Activated T-cell treated with anti-CD3 and anti-CD28 coated beads, Interleukin-2, amount 50 U/mL, for 24 hours (primary cell): ENCODE data around the gene SOX5.
"Not testable (repeated sequence)": the region's sequence is repeated elsewhere in the genome, so short reads cannot be mapped to it uniquely, and the experiment has no call there.

ENCODE experiments used
- DNase-seq: peaks from one replicate; pipeline ENCODE4 v3.0.0-alpha.2; 2020
- H3K27ac Mint-ChIP-seq: 2 replicates; pipeline ENCODE4 v1.8.0; 2020; ENCODE audit warnings: mild to moderate bottlenecking, mixed read lengths
- H3K27me3 Mint-ChIP-seq: 2 replicates; pipeline ENCODE4 v1.8.0; 2020; ENCODE audit warnings: mixed read lengths
- H3K36me3 Mint-ChIP-seq: 2 replicates; pipeline ENCODE4 v1.8.0; 2020; ENCODE audit warnings: low read depth, mixed read lengths
- H3K4me1 Mint-ChIP-seq: 2 replicates; pipeline ENCODE4 v1.8.0; 2020; ENCODE audit warnings: low read depth, mixed read lengths
- H3K4me3 Mint-ChIP-seq: 2 replicates; pipeline ENCODE4 v1.8.0; 2020; ENCODE audit warnings: mild to moderate bottlenecking, moderate library complexity, mixed read lengths
- H3K9me3 Mint-ChIP-seq: 2 replicates; pipeline ENCODE4 v1.8.0; 2020; ENCODE audit warnings: mixed read lengths

Gene SOX5

GRCh38 chr12:23731493-23731892 is 218.0 kb downstream of the SOX5 start:
- no peak overlapping the region for H3K4me3 Mint-ChIP-seq
- no peak for DNase-seq
- no peaks in the 10 kb centered on the region for H3K27me3 Mint-ChIP-seq

GRCh38 chr12:23731035-23731434 is 218.4 kb downstream of the SOX5 start:
- no peaks in the 10 kb centered on the region for H3K36me3 Mint-ChIP-seq
- H3K27me3 Mint-ChIP-seq: no peaks in the 10 kb centered on the region
- no peak overlapping the region for H3K27ac Mint-ChIP-seq

More at GRCh38 chr12:23731493-23731892, 218.0 kb downstream of the SOX5 start:
- no peak overlapping the region for H3K27ac Mint-ChIP-seq
- peaks cover 8% of the 10 kb centered on the region for H3K9me3 Mint-ChIP-seq
- no peaks in the 10 kb centered on the region for H3K36me3 Mint-ChIP-seq
- no peaks in the 10 kb centered on the region for H3K4me1 Mint-ChIP-seq

GRCh38 chr12:23729359-23729758 is 220.1 kb downstream of the SOX5 start:
- no peak for DNase-seq
- Mint-ChIP-seq H3K4me3 (no peak overlapping the region), H3K4me1 (no peaks in the 10 kb centered on the region), H3K36me3 (no peaks in the 10 kb centered on the region), H3K27ac (no peak overlapping the region), H3K9me3 (peaks cover 4% of the 10 kb centered on the region), H3K27me3 (no peaks in the 10 kb centered on the region)

More at GRCh38 chr12:23731035-23731434, 218.4 kb downstream of the SOX5 start:
- H3K4me1 Mint-ChIP-seq: no peaks in the 10 kb centered on the region
- no peak for DNase-seq
- no peak overlapping the region for H3K4me3 Mint-ChIP-seq
- peaks cover 8% of the 10 kb centered on the region for H3K9me3 Mint-ChIP-seq

GRCh38 chr12:23726646-23727045 is 222.8 kb downstream of the SOX5 start:
- H3K27me3 Mint-ChIP-seq: no peaks in the 10 kb centered on the region
- no peak for DNase-seq
- H3K4me3 Mint-ChIP-seq: no peak overlapping the region
- H3K4me1 Mint-ChIP-seq: no peaks in the 10 kb centered on the region
- H3K9me3 Mint-ChIP-seq: peaks cover 4% of the 10 kb centered on the region
- H3K36me3 Mint-ChIP-seq: no peaks in the 10 kb centered on the region
- H3K27ac Mint-ChIP-seq: no peak overlapping the region

- H3K4me1 Mint-ChIP-seq: no peaks in the 10 kb centered on the region
- no peak overlapping the region for H3K27ac Mint-ChIP-seq
- no peaks in the 10 kb centered on the region for H3K36me3 Mint-ChIP-seq
- H3K27me3 Mint-ChIP-seq: no peaks in the 10 kb centered on the region
- peaks cover 2% of the 10 kb centered on the region for H3K9me3 Mint-ChIP-seq
- H3K4me3 Mint-ChIP-seq: no peak overlapping the region
- no peak for DNase-seq
These were observed 226.8 kb downstream of the SOX5 start for GRCh38 chr12:23722655-23723054.

GRCh38 chr12:23721268-23721667 is 228.2 kb downstream of the SOX5 start:
- H3K36me3 Mint-ChIP-seq: no peaks in the 10 kb centered on the region
- no peaks in the 10 kb centered on the region for H3K27me3 Mint-ChIP-seq
- DNase-seq: no peak
- H3K4me3 Mint-ChIP-seq: no peak overlapping the region
- no peaks in the 10 kb centered on the region for H3K4me1 Mint-ChIP-seq
- peaks cover 2% of the 10 kb centered on the region for H3K9me3 Mint-ChIP-seq
- H3K27ac Mint-ChIP-seq: no peak overlapping the region

GRCh38 chr12:23719493-23719892 is 230.0 kb downstream of the SOX5 start:
- Mint-ChIP-seq H3K27ac (no peak overlapping the region), H3K4me1 (no peaks in the 10 kb centered on the region), H3K36me3 (no peaks in the 10 kb centered on the region), H3K27me3 (no peaks in the 10 kb centered on the region), H3K4me3 (no peak overlapping the region), H3K9me3 (no peaks in the 10 kb centered on the region)
- DNase-seq: no peak

- not testable (repeated sequence) for H3K4me1 Mint-ChIP-seq, H3K27me3 Mint-ChIP-seq, H3K36me3 Mint-ChIP-seq
These were observed 239.1 kb downstream of the SOX5 start for GRCh38 chr12:23710361-23710760.

GRCh38 chr12:23708185-23708837 is 241.2 kb downstream of the SOX5 start:
- H3K36me3 Mint-ChIP-seq: no peaks in the 10 kb centered on the region
- peaks cover 3% of the 10 kb centered on the region for H3K9me3 Mint-ChIP-seq
- no peak overlapping the region for H3K4me3 Mint-ChIP-seq
- H3K27me3 Mint-ChIP-seq: no peaks in the 10 kb centered on the region
- no peak overlapping the region for H3K27ac Mint-ChIP-seq
- H3K4me1 Mint-ChIP-seq: no peaks in the 10 kb centered on the region
- no peak for DNase-seq

More at GRCh38 chr12:23710361-23710760, 239.1 kb downstream of the SOX5 start:
- H3K27ac Mint-ChIP-seq, H3K4me3 Mint-ChIP-seq, H3K9me3 Mint-ChIP-seq, DNase-seq: not testable (repeated sequence)

GRCh38 chr12:23707270-23707669 is 242.2 kb downstream of the SOX5 start:
- Mint-ChIP-seq H3K27ac (no peak overlapping the region), H3K9me3 (peaks cover 3% of the 10 kb centered on the region)

GRCh38 chr12:23704992-23705943 is 244.2 kb downstream of the SOX5 start:
- Mint-ChIP-seq H3K9me3 (peaks cover 3% of the 10 kb centered on the region), H3K4me3 (no peak overlapping the region), H3K27ac (no peak overlapping the region), H3K36me3 (no peaks in the 10 kb centered on the region), H3K4me1 (no peaks in the 10 kb centered on the region), H3K27me3 (no peaks in the 10 kb centered on the region)
- no peak for DNase-seq

More at GRCh38 chr12:23707270-23707669, 242.2 kb downstream of the SOX5 start:
- no peaks in the 10 kb centered on the region for H3K27me3 Mint-ChIP-seq
- no peak for DNase-seq
- H3K4me1 Mint-ChIP-seq: no peaks in the 10 kb centered on the region
- H3K36me3 Mint-ChIP-seq: no peaks in the 10 kb centered on the region
- no peak overlapping the region for H3K4me3 Mint-ChIP-seq

GRCh38 chr12:23703051-23703450 is 246.4 kb downstream of the SOX5 start:
- H3K9me3 Mint-ChIP-seq: peaks cover 3% of the 10 kb centered on the region
- DNase-seq: no peak
- H3K36me3 Mint-ChIP-seq: no peaks in the 10 kb centered on the region
- no peaks in the 10 kb centered on the region for H3K27me3 Mint-ChIP-seq
- H3K4me1 Mint-ChIP-seq: no peaks in the 10 kb centered on the region
- no peak overlapping the region for H3K27ac Mint-ChIP-seq
- no peak overlapping the region for H3K4me3 Mint-ChIP-seq

- no peaks in the 10 kb centered on the region for H3K27me3 Mint-ChIP-seq
- no peaks in the 10 kb centered on the region for H3K4me1 Mint-ChIP-seq
- peaks cover 3% of the 10 kb centered on the region for H3K9me3 Mint-ChIP-seq
- H3K27ac Mint-ChIP-seq: no peak overlapping the region
- no peak for DNase-seq
- no peaks in the 10 kb centered on the region for H3K36me3 Mint-ChIP-seq
- H3K4me3 Mint-ChIP-seq: no peak overlapping the region
These were observed 250.4 kb downstream of the SOX5 start for GRCh38 chr12:23699031-23699430.

- H3K4me1 Mint-ChIP-seq: no peaks in the 10 kb centered on the region
- no peaks in the 10 kb centered on the region for H3K27me3 Mint-ChIP-seq
- no peak for DNase-seq
- no peaks in the 10 kb centered on the region for H3K36me3 Mint-ChIP-seq
- H3K9me3 Mint-ChIP-seq: no peaks in the 10 kb centered on the region
- no peak overlapping the region for H3K27ac Mint-ChIP-seq
- no peak overlapping the region for H3K4me3 Mint-ChIP-seq
These were observed 254.6 kb downstream of the SOX5 start for GRCh38 chr12:23694920-23695319.

- no peak overlapping the region for H3K27ac Mint-ChIP-seq
- no peaks in the 10 kb centered on the region for H3K36me3 Mint-ChIP-seq
- no peaks in the 10 kb centered on the region for H3K4me1 Mint-ChIP-seq
- no peak for DNase-seq
- H3K27me3 Mint-ChIP-seq: no peaks in the 10 kb centered on the region
- H3K9me3 Mint-ChIP-seq: no peaks in the 10 kb centered on the region
- no peak overlapping the region for H3K4me3 Mint-ChIP-seq
These were observed 255.2 kb downstream of the SOX5 start for GRCh38 chr12:23694307-23694706.
